H1 (cell line): ENCODE data around the gene PALM. TPM values are rescaled to one million over a fixed set of nuclear protein-coding genes. Genes with fewer than 3 reads are reported as not detected.

Experiments
- CBX5 ChIP-seq: fragments of 300-800, 300-1000 bp; sonication (generic); IDR thresholded peaks from 2 replicates; pipeline ENCODE4 v1.7.1; 2016; ENCODE audit warnings: antibody characterized with exemption, low read length, low read depth
- JUND ChIP-seq: IDR thresholded peaks from 2 replicates; pipeline ENCODE4 v1.6.1; 2011; ENCODE audit warnings: mild to moderate bottlenecking, improper control_type of control experiment, low read length
- KDM4A ChIP-seq: IDR thresholded peaks from one replicate; pipeline ENCODE4 v1.7.1; 2012; ENCODE audit warnings: low read depth, mild to moderate bottlenecking, moderate library complexity, low read length, inconsistent platforms; ENCODE audit not compliant: severe bottlenecking
- TCF12 ChIP-seq: IDR thresholded peaks from 2 replicates; pipeline ENCODE4 v1.6.1; 2011; ENCODE audit warnings: low read depth, mild to moderate bottlenecking, low read length
- polyA plus RNA-seq, 7 experiments: library from polyadenylated mRNA; depleted of rRNA in 3 of 7; stranded (reverse) in 5 of 7; unstranded in 2 of 7; fragments of >200 nt in 5 of 7; fragments of 200-250 nt in 2 of 7; gene quantifications; 1 replicate in 5 of 7; 2 replicates in 1 of 7; 4 replicates in 1 of 7; pipeline versions ENCODE4 v1.2.1 to v1.2.3, GENCODE V29; 2011 to 2013; ENCODE audit warnings: missing spikeins in 2 of 7, mixed read lengths in 2 of 7
- total RNA-seq: library from RNA; stranded (reverse); fragmentation: NEBNext Ultra II Directional; extraction: Animal tissue kit (Norgen Biotek cat#: 25700); gene quantifications from 2 replicates; pipeline ENCODE4 v1.2.1, GENCODE V29; 2021
- TF ChIP-seq, protein P1 (sequence below): fragments of 300-600 bp; sonication (generic); IDR thresholded peaks from 2 replicates; pipeline ENCODE4 v1.7.1; 2012; ENCODE audit warnings: low read length, moderate library complexity, mild to moderate bottlenecking, inconsistent platforms; ENCODE audit not compliant: insufficient replicate concordance

Gene PALM
- total and polyA plus RNA-seq, 2 of the 8 experiments (the other 6 are each of a cell fraction or from before 2014, with no cell fraction given) = 5.7 to 16.5 TPM

DNA sequence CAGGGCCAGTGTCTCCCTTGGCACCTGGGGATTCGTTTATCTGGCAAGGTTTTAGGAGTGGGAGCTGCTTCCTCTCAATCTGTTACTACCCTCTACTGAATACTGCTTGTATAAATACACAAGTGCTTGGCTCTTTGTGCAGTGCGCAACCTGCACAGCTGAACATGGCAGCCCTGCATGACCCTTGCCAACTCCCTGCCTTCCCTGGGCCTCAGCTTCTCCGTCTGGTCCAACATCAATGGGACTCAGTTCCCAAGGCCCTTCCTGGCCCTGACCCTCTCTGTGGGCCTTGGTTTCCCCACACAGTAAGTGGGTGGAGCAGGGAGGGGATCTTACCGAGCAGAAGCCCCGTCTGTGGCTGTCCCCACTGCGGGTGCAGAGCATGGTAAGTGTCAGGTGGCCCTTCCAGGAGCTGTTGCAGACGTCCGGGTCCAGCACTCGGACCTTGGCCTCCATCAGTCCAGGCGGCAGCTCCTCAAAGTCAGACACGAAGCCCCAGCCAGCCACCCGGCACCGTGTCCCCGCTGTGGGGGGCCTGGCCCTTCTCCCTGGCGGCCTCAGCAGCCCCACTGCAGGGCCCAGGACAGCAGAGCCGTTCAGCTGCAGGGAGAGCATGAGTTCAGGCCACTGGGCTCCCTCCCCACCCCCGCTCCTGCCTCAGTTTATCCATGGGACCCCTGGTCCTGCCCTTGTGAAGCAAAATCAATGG is 22.0 kb upstream of the PALM start (continued):
- TF ChIP-seq, protein P1, sequence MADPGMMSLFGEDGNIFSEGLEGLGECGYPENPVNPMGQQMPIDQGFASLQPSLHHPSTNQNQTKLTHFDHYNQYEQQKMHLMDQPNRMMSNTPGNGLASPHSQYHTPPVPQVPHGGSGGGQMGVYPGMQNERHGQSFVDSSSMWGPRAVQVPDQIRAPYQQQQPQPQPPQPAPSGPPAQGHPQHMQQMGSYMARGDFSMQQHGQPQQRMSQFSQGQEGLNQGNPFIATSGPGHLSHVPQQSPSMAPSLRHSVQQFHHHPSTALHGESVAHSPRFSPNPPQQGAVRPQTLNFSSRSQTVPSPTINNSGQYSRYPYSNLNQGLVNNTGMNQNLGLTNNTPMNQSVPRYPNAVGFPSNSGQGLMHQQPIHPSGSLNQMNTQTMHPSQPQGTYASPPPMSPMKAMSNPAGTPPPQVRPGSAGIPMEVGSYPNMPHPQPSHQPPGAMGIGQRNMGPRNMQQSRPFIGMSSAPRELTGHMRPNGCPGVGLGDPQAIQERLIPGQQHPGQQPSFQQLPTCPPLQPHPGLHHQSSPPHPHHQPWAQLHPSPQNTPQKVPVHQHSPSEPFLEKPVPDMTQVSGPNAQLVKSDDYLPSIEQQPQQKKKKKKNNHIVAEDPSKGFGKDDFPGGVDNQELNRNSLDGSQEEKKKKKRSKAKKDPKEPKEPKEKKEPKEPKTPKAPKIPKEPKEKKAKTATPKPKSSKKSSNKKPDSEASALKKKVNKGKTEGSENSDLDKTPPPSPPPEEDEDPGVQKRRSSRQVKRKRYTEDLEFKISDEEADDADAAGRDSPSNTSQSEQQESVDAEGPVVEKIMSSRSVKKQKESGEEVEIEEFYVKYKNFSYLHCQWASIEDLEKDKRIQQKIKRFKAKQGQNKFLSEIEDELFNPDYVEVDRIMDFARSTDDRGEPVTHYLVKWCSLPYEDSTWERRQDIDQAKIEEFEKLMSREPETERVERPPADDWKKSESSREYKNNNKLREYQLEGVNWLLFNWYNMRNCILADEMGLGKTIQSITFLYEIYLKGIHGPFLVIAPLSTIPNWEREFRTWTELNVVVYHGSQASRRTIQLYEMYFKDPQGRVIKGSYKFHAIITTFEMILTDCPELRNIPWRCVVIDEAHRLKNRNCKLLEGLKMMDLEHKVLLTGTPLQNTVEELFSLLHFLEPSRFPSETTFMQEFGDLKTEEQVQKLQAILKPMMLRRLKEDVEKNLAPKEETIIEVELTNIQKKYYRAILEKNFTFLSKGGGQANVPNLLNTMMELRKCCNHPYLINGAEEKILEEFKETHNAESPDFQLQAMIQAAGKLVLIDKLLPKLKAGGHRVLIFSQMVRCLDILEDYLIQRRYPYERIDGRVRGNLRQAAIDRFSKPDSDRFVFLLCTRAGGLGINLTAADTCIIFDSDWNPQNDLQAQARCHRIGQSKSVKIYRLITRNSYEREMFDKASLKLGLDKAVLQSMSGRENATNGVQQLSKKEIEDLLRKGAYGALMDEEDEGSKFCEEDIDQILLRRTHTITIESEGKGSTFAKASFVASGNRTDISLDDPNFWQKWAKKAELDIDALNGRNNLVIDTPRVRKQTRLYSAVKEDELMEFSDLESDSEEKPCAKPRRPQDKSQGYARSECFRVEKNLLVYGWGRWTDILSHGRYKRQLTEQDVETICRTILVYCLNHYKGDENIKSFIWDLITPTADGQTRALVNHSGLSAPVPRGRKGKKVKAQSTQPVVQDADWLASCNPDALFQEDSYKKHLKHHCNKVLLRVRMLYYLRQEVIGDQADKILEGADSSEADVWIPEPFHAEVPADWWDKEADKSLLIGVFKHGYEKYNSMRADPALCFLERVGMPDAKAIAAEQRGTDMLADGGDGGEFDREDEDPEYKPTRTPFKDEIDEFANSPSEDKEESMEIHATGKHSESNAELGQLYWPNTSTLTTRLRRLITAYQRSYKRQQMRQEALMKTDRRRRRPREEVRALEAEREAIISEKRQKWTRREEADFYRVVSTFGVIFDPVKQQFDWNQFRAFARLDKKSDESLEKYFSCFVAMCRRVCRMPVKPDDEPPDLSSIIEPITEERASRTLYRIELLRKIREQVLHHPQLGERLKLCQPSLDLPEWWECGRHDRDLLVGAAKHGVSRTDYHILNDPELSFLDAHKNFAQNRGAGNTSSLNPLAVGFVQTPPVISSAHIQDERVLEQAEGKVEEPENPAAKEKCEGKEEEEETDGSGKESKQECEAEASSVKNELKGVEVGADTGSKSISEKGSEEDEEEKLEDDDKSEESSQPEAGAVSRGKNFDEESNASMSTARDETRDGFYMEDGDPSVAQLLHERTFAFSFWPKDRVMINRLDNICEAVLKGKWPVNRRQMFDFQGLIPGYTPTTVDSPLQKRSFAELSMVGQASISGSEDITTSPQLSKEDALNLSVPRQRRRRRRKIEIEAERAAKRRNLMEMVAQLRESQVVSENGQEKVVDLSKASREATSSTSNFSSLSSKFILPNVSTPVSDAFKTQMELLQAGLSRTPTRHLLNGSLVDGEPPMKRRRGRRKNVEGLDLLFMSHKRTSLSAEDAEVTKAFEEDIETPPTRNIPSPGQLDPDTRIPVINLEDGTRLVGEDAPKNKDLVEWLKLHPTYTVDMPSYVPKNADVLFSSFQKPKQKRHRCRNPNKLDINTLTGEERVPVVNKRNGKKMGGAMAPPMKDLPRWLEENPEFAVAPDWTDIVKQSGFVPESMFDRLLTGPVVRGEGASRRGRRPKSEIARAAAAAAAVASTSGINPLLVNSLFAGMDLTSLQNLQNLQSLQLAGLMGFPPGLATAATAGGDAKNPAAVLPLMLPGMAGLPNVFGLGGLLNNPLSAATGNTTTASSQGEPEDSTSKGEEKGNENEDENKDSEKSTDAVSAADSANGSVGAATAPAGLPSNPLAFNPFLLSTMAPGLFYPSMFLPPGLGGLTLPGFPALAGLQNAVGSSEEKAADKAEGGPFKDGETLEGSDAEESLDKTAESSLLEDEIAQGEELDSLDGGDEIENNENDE = no peak
- TF ChIP-seq KDM4A = no peak
- TF ChIP-seq JUND = no peak
- no peak for TF ChIP-seq TCF12
- TF ChIP-seq CBX5 = no peak
- TF ChIP-seq, all 59 proteins: peak for 0
